ENCODE results near the gene NPW. TPM values are rescaled to one million over a fixed set of nuclear protein-coding genes. Genes with fewer than 3 reads are reported as not detected.
A peak's percentile ranks its signal among the peaks of the same experiment; 100 is the strongest.
"Not testable (repeated sequence)": the region's sequence is repeated elsewhere in the genome, so short reads cannot be mapped to it uniquely, and the experiment has no call there.

The NPW gene
- total and polyA plus RNA-seq, 8 donors, result 0.43 to 2.7 (median 0.82) TPM

GRCh38 chr16:2009791-2010510, 9.6 kb upstream of the NPW start, which contains the start of gene ZNF598:
Gene ZNF598 (minus strand): TSS chr16:2009821.
- intact Hi-C loops (cut with DNase I), result no loop called here
- Histone ChIP-seq H3K9me3 (no peaks in the 10 kb centered on the region), H3K4me3 (peak within 1 kb of the TSS; percentile 81 to 100 (median 98)), H3K36me3 (no peaks in the 10 kb centered on the region), H3K27me3 (no peaks in the 10 kb centered on the region), H3K27ac (peak within 1 kb of the TSS; percentile 70 to 90 (median 82)), H3K4me1 (peaks cover 17 to 27% (median 24%) of the 10 kb centered on the region in 3 donors)
- WGBS, 2 donors, result 3% methylated on average over 46 to 52 of the region's 52 CpGs
- DNase-seq (peak; percentile 75 to 92 (median 84)), FAIRE-seq (no peak), ATAC-seq (peak; percentile 82 to 92 (median 90))
- TF ChIP-seq CTCF (IDR thresholded peaks at IDR 0.05), result no peak

- H3K9me3 ChIP-seq; FAIRE-seq; H3K27ac ChIP-seq; H3K4me3 ChIP-seq; ATAC-seq; H3K27me3 ChIP-seq; intact Hi-C loops (cut with DNase I); H3K36me3 ChIP-seq: not testable (repeated sequence)
- DNase-seq, result peak in 1 of 6 donors; percentile 12
- H3K4me1 ChIP-seq, result peaks cover 8 to 17% (median 17%) of the 10 kb centered on the region in 3 donors
- 91% methylated on average over 9 of the region's 9 CpGs for WGBS, 2 donors
These were observed 7.9 kb upstream of the NPW start for GRCh38 chr16:2011726-2012125.

- 88 to 89% methylated on average over 15 of the region's 15 CpGs for WGBS, 2 donors
- peaks cover 0 to 5% (median 0%) of the 10 kb centered on the region in 3 donors for H3K4me1 ChIP-seq
- TF ChIP-seq CTCF (IDR thresholded peaks at IDR 0.05), result no peak
These were observed 6.1 kb upstream of the NPW start for GRCh38 chr16:2013527-2013926.

GRCh38 chr16:2015117-2015946, 4.3 kb upstream of the NPW start:
- intact Hi-C loops (cut with DNase I), result no loop called here
- DNase-seq (no peak), FAIRE-seq (no peak), ATAC-seq (peak in 2 of 4 donors; percentile 11 to 28)
- H3K4me3 ChIP-seq, result no peak overlapping the region
- no peak for TF ChIP-seq CTCF (IDR thresholded peaks at IDR 0.05)
- H3K4me1 ChIP-seq, result peaks cover under 1 to 8% (median 1%) of the 10 kb centered on the region in 3 donors
- H3K36me3 ChIP-seq, result no peaks in the 10 kb centered on the region
- 84 to 87% methylated on average over 24 of the region's 24 CpGs for WGBS, 2 donors
- H3K27ac ChIP-seq, result no peak overlapping the region
- no peaks in the 10 kb centered on the region for H3K9me3 ChIP-seq
- H3K27me3 ChIP-seq, result peaks cover 0 to 5% (median 0%) of the 10 kb centered on the region in 4 donors

More at GRCh38 chr16:2013527-2013926, 6.1 kb upstream of the NPW start:
- no peak for FAIRE-seq
- no peak for DNase-seq
- H3K9me3 ChIP-seq, result no peaks in the 10 kb centered on the region
- H3K27ac ChIP-seq, result no peak overlapping the region
- no peaks in the 10 kb centered on the region for H3K36me3 ChIP-seq
- intact Hi-C loops (cut with DNase I), result no loop called here
- no peaks in the 10 kb centered on the region for H3K27me3 ChIP-seq
- no peak overlapping the region for H3K4me3 ChIP-seq
- ATAC-seq, result no peak

GRCh38 chr16:2015947-2016208, 3.7 kb upstream of the NPW start:
- no peak for FAIRE-seq
- no peak overlapping the region for H3K4me3 ChIP-seq
- ATAC-seq, result no peak
- peaks cover 0 to 7% (median 0%) of the 10 kb centered on the region in 4 donors for H3K27me3 ChIP-seq
- no peaks in the 10 kb centered on the region for H3K36me3 ChIP-seq
- WGBS, 2 donors, result 86 to 89% methylated on average over 7 of the region's 7 CpGs
- H3K27ac ChIP-seq, result no peak overlapping the region
- H3K4me1 ChIP-seq, result peaks cover 0 to 10% (median 4%) of the 10 kb centered on the region in 3 donors
- intact Hi-C loops (cut with DNase I), result no loop called here
- no peaks in the 10 kb centered on the region for H3K9me3 ChIP-seq
- DNase-seq, result no peak
- no peak for TF ChIP-seq CTCF (IDR thresholded peaks at IDR 0.05)
